Measurements from ENCODE around the gene JHY.

The JHY gene

GRCh38 chr11:122882189-122882856, at the start of gene JHY:
Gene JHY (plus strand): TSS chr11:122882759. CDS start chr11:122885850, 3,091 bp downstream.
- H3K27ac Mint-ChIP-seq: peak within 1 kb of the TSS; percentile 95
- no peaks in the 10 kb centered on the region for H3K9me3 Mint-ChIP-seq

DNA sequence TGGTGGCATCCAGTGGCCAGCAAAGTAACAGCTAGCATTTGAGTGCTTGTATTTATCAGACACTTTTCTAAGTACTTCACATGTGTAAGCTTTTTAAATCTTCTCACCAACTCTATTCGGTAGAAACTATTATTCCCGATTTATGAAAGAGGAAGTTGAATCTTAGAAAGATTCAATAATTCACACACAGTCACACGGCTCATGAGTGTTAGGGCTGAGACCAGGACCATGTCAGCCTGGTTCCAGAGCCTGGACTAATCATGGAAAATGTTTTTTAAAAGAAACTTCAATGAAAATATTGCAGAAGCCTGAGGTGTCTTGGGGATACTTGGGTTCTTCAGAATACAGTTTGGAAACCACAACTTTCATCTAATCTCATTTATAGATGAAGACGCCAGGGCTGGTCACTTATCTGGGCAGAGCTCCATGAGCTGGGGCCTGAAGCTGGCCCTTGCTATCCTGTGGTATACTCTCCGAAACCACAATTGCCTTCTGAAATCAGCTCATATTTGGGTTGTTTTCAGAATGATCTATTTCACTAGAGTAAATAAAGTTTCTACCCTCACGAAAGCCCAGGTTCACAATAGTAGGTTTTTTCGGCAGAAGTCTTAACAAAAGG, 48.6 kb upstream of the JHY start:
- no peak for DNase-seq (ENCODE audit: low spot score in 2 of 2)
- ATAC-seq: no peak
- H3K4me1 Mint-ChIP-seq: peaks cover 54% of the 10 kb centered on the region
- peaks cover 5% of the 10 kb centered on the region for H3K36me3 Mint-ChIP-seq
- H3K9me3 Mint-ChIP-seq: peaks cover 5% of the 10 kb centered on the region
- H3K4me3 Mint-ChIP-seq: no peak overlapping the region
- H3K27ac Mint-ChIP-seq: no peak overlapping the region

More at GRCh38 chr11:122882189-122882856, at the start of gene JHY:
- H3K4me3 Mint-ChIP-seq: peak within 1 kb of the TSS; percentile 86
- H3K4me1 Mint-ChIP-seq: peaks cover 56% of the 10 kb centered on the region
- no peaks in the 10 kb centered on the region for H3K36me3 Mint-ChIP-seq
- DNase-seq (ENCODE audit: low spot score in 2 of 2): no peak
- no peak for ATAC-seq

- peaks cover 53% of the 10 kb centered on the region for H3K4me1 Mint-ChIP-seq
- ATAC-seq (no peak), DNase-seq (ENCODE audit: low spot score in 2 of 2) (no peak)
- peaks cover 5% of the 10 kb centered on the region for H3K9me3 Mint-ChIP-seq
- peak overlapping the region; percentile 58 for H3K4me3 Mint-ChIP-seq
- peaks cover 11% of the 10 kb centered on the region for H3K36me3 Mint-ChIP-seq
- peak overlapping the region; percentile 13 for H3K27ac Mint-ChIP-seq
Measured at GRCh38 chr11:122836916-122837315, 45.6 kb upstream of the JHY start.

- H3K4me3 Mint-ChIP-seq: peak overlapping the region; percentile 58
- H3K27ac Mint-ChIP-seq: peak overlapping the region; percentile 70
- peaks cover 53% of the 10 kb centered on the region for H3K4me1 Mint-ChIP-seq
- peaks cover 19% of the 10 kb centered on the region for H3K36me3 Mint-ChIP-seq
- DNase-seq (ENCODE audit: low spot score in 2 of 2) (no peak), ATAC-seq (no peak)
- peaks cover 5% of the 10 kb centered on the region for H3K9me3 Mint-ChIP-seq
Measured at GRCh38 chr11:122837528-122838346, 44.8 kb upstream of the JHY start.

DNA sequence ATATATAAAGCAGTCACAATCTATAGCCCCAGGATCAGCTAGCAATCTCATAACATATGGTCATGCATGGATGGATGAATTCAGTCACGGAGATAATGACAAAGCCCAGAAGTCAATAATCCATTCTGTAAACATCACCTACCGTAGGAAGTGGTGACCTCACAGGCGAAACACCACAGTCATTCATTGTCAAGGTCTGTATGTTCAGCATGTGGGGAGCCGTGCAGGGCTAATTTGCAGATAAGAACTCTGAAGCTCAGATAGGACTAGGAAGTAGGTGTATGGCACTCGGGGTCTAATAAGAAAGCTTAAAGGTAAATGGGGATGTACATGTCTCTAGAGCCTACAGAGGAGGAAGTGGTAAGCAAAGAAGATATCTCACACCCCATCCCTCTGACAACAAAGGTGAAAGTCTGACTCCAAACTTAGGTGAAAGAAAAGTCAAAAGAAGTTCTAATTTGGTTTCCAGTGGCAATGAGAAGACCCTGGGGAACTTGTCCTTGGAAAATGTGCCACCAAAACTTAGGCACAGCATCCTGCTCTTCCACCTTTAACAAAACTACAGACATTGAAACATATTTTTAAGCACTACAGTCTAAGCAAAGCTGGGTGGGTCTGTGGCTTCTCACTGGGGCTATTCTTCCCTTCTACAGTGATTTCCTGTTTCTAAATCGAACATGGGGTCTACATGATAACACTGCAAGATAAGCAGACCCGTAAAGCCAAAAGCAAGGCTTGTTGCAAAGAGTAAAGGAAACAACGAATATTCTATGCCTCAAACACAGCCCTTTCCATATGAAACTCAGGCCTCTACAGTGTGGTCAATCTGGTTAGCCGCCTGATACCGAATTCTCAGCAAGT, 39.0 kb upstream of the JHY start:
- peak; percentile 94 for ATAC-seq
- Mint-ChIP-seq H3K27ac (peak overlapping the region; percentile 68), H3K36me3 (peaks cover 34% of the 10 kb centered on the region), H3K9me3 (no peaks in the 10 kb centered on the region), H3K4me1 (peaks cover 67% of the 10 kb centered on the region), H3K4me3 (peak overlapping the region; percentile 58)
- peak in 1 of 2 donors; percentile 77 for DNase-seq (ENCODE audit: low spot score in 2 of 2)

DNA sequence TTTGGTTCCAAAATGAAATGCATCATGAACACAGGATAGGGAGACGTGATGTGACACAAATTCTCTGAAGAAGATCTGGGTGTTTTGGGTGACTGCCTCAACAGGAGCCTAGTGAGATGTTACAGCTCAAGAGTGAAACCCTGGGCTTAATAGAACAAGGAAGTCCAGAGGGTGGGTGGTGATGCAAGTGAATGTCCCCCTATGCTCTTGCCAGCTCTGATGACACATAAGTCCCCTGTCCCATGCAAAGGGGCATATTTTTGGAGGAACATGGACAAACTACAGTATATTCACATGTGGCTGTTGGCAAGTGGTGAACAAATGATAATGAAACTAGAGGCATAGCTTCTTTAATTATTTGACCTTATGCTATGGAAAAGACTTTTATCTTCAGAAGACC, 35.1 kb upstream of the JHY start:
- no peak for ATAC-seq
- peaks cover 53% of the 10 kb centered on the region for H3K36me3 Mint-ChIP-seq
- no peaks in the 10 kb centered on the region for H3K9me3 Mint-ChIP-seq
- no peak for DNase-seq (ENCODE audit: low spot score in 2 of 2)
- peak overlapping the region; percentile 50 for H3K27ac Mint-ChIP-seq
- peak overlapping the region; percentile 68 for H3K4me3 Mint-ChIP-seq
- peaks cover 91% of the 10 kb centered on the region for H3K4me1 Mint-ChIP-seq

- H3K9me3 Mint-ChIP-seq: no peaks in the 10 kb centered on the region
- ATAC-seq (no peak), DNase-seq (ENCODE audit: low spot score in 2 of 2) (no peak)
- peak overlapping the region; percentile 68 for H3K4me3 Mint-ChIP-seq
- peaks cover 53% of the 10 kb centered on the region for H3K36me3 Mint-ChIP-seq
- peaks cover 91% of the 10 kb centered on the region for H3K4me1 Mint-ChIP-seq
- H3K27ac Mint-ChIP-seq: peak overlapping the region; percentile 50
Measured at GRCh38 chr11:122848186-122848585, 34.4 kb upstream of the JHY start.

GRCh38 chr11:122850076-122850631, 32.4 kb upstream of the JHY start:
- Mint-ChIP-seq H3K27ac (peak overlapping the region; percentile 94), H3K36me3 (peaks cover 64% of the 10 kb centered on the region), H3K4me1 (peaks cover 77% of the 10 kb centered on the region), H3K9me3 (no peaks in the 10 kb centered on the region), H3K4me3 (peak overlapping the region; percentile 68)
- ATAC-seq: peak; percentile 91
- peak; percentile 52 to 91 for DNase-seq (ENCODE audit: low spot score in 2 of 2)

DNA sequence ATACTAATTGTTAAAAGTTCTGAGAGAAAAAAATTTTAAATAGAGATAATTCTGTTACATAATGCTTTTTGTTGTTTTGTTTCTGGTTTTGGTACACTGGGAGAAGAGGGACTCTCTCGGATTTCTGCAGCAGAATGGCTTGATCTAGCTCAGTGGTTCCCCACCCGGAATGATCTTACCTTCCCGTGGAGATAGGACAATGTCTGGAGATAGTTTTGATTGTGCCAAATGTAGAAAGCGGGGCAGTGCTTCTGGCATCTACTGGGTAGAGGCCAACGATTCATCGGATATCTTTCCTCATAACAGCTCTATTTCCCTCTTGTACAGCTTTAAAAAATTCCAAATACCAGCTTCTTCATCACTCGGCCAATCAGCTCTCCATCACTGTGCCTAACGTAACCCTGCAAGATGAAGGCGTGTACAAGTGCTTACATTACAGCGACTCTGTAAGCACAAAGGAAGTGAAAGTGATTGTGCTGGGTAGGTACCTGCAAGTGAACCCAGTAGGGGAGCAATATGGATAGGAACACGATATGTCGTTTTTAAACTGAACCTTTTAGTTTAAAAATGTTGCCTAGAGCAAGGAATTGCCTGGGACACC, 31.1 kb upstream of the JHY start:
- peak overlapping the region; percentile 58 for H3K27ac Mint-ChIP-seq
- H3K9me3 Mint-ChIP-seq: no peaks in the 10 kb centered on the region
- DNase-seq (ENCODE audit: low spot score in 2 of 2) (no peak), ATAC-seq (no peak)
- peaks cover 70% of the 10 kb centered on the region for H3K36me3 Mint-ChIP-seq
- H3K4me3 Mint-ChIP-seq: peak overlapping the region; percentile 68
- peaks cover 79% of the 10 kb centered on the region for H3K4me1 Mint-ChIP-seq

GRCh38 chr11:122852074-122852795, 30.3 kb upstream of the JHY start:
- Mint-ChIP-seq H3K27ac (peak overlapping the region; percentile 58), H3K4me1 (peaks cover 80% of the 10 kb centered on the region), H3K36me3 (peaks cover 78% of the 10 kb centered on the region), H3K4me3 (peak overlapping the region; percentile 68), H3K9me3 (no peaks in the 10 kb centered on the region)
- peak in 1 of 2 donors; percentile 70 for DNase-seq (ENCODE audit: low spot score in 2 of 2)
- ATAC-seq: peak; percentile 14

- Mint-ChIP-seq H3K4me3 (peak overlapping the region; percentile 68), H3K9me3 (no peaks in the 10 kb centered on the region), H3K36me3 (peaks cover 83% of the 10 kb centered on the region), H3K27ac (no peak overlapping the region), H3K4me1 (peaks cover 79% of the 10 kb centered on the region)
- DNase-seq (ENCODE audit: low spot score in 2 of 2) (no peak), ATAC-seq (no peak)
Measured at GRCh38 chr11:122852796-122853160, 29.8 kb upstream of the JHY start.

GRCh38 chr11:122853261-122853660, 29.3 kb upstream of the JHY start:
- no peak for ATAC-seq
- no peak for DNase-seq (ENCODE audit: low spot score in 2 of 2)
- H3K36me3 Mint-ChIP-seq: peaks cover 88% of the 10 kb centered on the region
- H3K9me3 Mint-ChIP-seq: no peaks in the 10 kb centered on the region
- no peak overlapping the region for H3K27ac Mint-ChIP-seq
- H3K4me3 Mint-ChIP-seq: no peak overlapping the region
- H3K4me1 Mint-ChIP-seq: peaks cover 74% of the 10 kb centered on the region

GRCh38 chr11:122853971-122854446, 28.6 kb upstream of the JHY start:
- DNase-seq (ENCODE audit: low spot score in 2 of 2) (peak in 1 of 2 donors; percentile 70), ATAC-seq (no peak)
- Mint-ChIP-seq H3K9me3 (no peaks in the 10 kb centered on the region), H3K36me3 (peaks cover 96% of the 10 kb centered on the region), H3K4me3 (no peak overlapping the region), H3K4me1 (peaks cover 67% of the 10 kb centered on the region), H3K27ac (no peak overlapping the region)

Measured in stimulated activated effector memory CD8-positive, alpha-beta T cell treated with anti-CD3 and anti-CD28 coated beads, Interleukin-12 subunit alpha, Interleukin-12 subunit beta, amount 100 ng/mL, for 72 hours (primary cell).